Myometrial cell (primary cell): ENCODE data around the gene PALB2. TPM values are rescaled to one million over a fixed set of nuclear protein-coding genes. Genes with fewer than 3 reads are reported as not detected.

ENCODE experiments used
- total RNA-seq: library from RNA; depleted of rRNA; stranded (reverse); fragments of >200 nt; gene quantifications from 2 replicates; pipeline ENCODE4 v1.2.3, GENCODE V29; 2015

Gene PALB2
- 4.8 and 4.9 TPM in 2 replicates for total RNA-seq

DNA sequence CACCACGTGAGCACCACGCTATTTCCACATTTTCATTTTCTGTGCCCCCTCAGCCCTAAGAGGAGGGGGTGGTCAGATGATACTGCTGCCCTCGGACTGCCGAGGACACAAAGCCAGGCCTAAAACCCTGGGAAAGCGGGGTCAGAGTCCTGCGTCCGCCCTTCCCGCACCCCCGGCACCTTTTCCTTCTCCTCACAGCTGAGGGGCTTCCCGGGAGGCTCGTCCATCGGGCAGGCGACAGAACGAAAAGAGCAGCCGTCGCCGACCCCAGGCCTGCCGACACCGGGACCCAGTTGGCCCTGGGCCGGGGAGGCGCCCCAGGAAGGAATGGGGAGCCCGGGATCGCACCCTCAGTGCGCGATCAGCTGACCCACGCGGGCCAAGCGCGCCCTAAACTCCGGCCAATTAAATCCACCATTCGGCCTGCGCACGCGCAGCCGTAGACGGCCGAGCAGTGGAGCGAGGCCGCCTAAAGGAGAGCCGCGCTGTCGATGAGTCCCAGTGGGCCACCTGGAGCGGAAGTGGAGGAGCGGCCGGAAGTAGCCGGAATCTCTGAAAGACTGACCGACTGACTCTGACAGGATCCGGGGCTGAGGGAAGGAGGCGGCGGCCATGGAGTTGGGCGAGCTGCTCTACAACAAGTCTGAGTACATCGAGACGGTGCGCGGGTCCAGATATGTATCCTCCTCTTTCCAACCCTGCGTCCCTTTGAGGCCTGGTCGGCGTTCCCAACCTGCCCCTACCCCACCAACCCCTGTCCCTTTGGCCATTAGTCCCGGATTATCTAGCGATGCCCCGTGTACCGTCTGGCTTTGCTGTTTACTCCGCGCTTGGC, at the start of gene PALB2, which contains the start of gene DCTN5:
TSS of gene PALB2 (minus strand) at position 380 of the 835 bp plus-strand sequence. CDS start at position 227, 153 bp downstream.
TSS of gene DCTN5 (plus strand) at position 536 of the 835 bp plus-strand sequence. CDS start at position 613, 77 bp downstream.

DNA sequence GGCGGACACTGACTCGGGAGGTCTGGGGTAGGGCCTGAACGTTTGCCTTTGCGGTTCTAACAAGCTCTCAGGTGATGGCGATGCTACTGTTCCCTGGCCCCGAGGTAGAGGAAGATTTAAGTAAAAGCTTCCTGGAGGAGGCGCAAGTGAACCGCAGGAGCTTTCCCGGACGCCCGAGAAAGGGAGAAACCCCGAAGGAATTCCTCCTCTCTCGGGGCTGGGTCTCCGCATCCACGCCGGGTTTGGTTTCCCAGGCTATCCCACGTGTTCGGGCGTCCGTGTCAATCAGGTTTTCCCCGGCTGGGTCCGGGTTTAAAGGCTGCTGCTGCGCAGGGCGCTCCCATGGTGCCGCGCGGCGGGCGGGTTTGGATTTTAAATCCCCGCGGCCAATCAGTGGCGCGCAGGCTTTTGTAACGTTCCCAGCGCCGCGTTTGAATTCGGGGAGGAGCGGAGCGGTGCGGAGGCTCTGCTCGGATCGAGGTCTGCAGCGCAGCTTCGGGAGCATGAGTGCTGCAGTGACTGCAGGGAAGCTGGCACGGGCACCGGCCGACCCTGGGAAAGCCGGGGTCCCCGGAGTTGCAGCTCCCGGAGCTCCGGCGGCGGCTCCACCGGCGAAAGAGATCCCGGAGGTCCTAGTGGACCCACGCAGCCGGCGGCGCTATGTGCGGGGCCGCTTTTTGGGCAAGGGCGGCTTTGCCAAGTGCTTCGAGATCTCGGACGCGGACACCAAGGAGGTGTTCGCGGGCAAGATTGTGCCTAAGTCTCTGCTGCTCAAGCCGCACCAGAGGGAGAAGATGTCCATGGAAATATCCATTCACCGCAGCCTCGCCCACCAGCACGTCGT, 37.5 kb upstream of the PALB2 start, which contains the start of gene PLK1:
TSS of gene PLK1 (plus strand) at position 460 of the 844 bp plus-strand sequence. CDS start at position 504, 44 bp downstream.

DNA sequence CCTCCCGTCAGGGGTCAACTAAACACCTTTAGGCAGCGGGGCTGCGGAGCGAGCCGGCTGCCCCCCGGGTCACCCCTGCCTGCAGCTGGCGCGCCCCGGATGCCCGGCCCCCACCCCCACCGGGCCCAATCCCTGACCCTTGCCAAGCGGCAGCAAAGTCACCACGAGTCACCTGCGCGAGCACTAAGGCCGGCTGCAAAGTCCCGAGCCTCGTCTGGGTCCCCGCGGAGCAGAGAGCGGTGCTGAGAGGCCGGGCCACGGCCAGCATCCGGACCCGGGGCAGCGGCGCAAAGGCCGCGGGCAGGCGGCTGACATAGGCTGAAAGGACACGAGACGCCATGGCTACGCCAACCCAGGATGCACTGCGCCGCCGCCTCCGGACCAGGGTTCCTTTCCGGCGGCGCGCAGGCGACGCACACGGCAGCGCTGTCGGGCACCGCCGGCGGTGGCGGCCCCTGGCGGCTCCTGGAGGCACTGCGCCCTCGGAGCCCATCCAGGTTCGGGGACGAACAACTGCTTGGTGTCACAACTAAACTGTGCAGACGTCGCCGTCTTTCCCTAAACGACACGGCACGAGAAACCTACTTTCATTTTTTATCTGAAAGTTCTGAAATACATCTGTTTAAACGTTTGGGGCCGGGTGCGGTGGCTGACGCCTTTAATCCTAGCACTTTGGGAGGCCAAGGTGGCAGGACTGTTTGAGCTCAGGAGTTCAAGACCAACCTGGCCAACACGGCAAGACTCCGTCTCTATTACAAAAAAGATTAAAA, 45.0 kb downstream of the PALB2 start, which contains the start of gene NDUFAB1:
TSS of gene NDUFAB1 (minus strand) at position 366 of the 770 bp plus-strand sequence. CDS start at position 340, 26 bp downstream.

DNA sequence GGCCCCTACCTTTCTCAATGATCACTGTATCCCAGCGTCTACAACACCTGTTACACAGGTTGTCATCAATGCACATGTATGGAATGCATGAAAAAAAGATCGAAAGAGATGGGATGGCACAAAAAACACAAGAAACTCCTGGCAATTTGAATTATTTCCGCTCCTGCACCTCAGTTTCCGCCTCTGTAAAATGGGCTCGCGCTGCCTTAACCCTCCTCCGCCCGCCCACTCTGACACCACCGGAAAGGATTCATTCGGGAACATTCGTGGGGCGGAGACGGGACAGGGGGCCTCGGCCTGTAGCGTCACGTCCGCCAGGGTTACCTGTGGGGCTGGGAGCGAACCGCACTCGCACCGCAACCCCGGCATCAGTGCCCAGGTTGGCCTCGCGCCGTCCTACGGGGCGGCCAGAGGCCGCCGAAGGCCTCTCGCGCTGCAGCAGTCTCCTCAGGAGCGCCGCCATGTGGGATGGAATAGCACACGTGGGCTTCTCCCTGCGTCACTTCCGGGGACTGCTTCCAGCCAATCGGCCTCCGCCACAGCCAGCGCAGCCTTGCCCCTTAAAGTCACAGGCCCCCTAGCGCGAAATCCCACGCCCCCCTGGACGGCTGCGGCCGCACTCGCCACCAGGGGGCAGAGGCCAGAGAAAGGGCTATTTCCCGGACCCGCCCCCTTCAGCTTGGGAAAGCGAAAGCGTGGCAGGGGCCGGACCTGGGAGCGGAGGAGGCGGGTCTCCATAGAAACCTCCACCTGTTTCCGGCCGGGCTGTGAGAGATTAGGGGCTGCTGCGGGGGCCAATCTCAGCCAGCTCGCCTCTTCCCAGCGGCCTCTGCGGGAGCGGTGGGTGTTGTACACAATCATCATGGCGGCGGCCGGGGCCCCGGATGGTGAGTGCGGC, 84.0 kb downstream of the PALB2 start, which contains the start of the genes EARS2 and UBFD1:
TSS of gene EARS2 (minus strand) at position 470 of the 898 bp plus-strand sequence. CDS start at position 463, 7 bp downstream.
TSS of gene UBFD1 (plus strand) at position 847 of the 898 bp plus-strand sequence. CDS start at position 863, 16 bp downstream.

Other genes with a start within 250 kb of the PALB2 start
- gene COG7, start 188.1 kb downstream of the PALB2 start, total RNA-seq = 15.2 and 29.7 TPM in 2 replicates
- gene GGA2, start 130.8 kb downstream of the PALB2 start, total RNA-seq = 11.8 and 12.9 TPM in 2 replicates
- 23.6 and 24.3 TPM in 2 replicates for gene EARS2, start 84.0 kb downstream of the PALB2 start, total RNA-seq
- gene UBFD1, start 83.6 kb downstream of the PALB2 start, total RNA-seq = 80.7 and 102 TPM in 2 replicates
- 180 and 199 TPM in 2 replicates for gene NDUFAB1, start 45.0 kb downstream of the PALB2 start, total RNA-seq
- gene DCTN5, start 156 bp upstream of the PALB2 start, total RNA-seq = 29.7 and 47.1 TPM in 2 replicates
- 79.8 and 89.4 TPM in 2 replicates for gene PLK1, start 37.6 kb upstream of the PALB2 start, total RNA-seq
- gene ERN2, start 71.9 kb upstream of the PALB2 start, total RNA-seq = 0.35 and 1.7 TPM in 2 replicates
- gene CHP2, start 113.7 kb upstream of the PALB2 start, total RNA-seq = not detected in 2 replicates
- gene PRKCB, start 194.7 kb upstream of the PALB2 start, total RNA-seq = not detected in 2 replicates